K562 (cell line): Measurements from ENCODE around the gene SRSF11. TPM values are rescaled to one million over a fixed set of nuclear protein-coding genes. Genes with fewer than 3 reads are reported as not detected.

Experiments
- C11orf30 ChIP-seq: fragments of 450-650 bp; IDR thresholded peaks from 2 replicates; pipeline ENCODE4 v1.6.1; 2016; ENCODE audit warnings: low read depth, mild to moderate bottlenecking
- CUX1 ChIP-seq: fragments of 200-800 bp; sonication (Bioruptor generic); IDR thresholded peaks from 2 replicates; pipeline ENCODE4 v1.6.1; 2016; ENCODE audit warnings: missing genetic modification characterization, missing compliant biosample characterization
- DPF2 ChIP-seq: fragments of 450-650 bp; IDR thresholded peaks from 2 replicates; pipeline ENCODE4 v1.6.1; 2016
- E2F3 ChIP-seq: fragments of 250-450 bp; sonication (Bioruptor Pico); IDR thresholded peaks from 2 replicates; pipeline ENCODE4 v1.4.0; 2020; ENCODE audit warnings: mild to moderate bottlenecking
- GABPA ChIP-seq: fragments of 200-800 bp; sonication (Bioruptor generic); conservative IDR thresholded peaks from 2 replicates; pipeline ENCODE4 v1.6.1; 2016; ENCODE audit warnings: low read depth, missing genetic modification characterization, missing compliant biosample characterization
- MCM3 ChIP-seq: fragments of 450-650 bp; IDR thresholded peaks from 2 replicates; pipeline ENCODE4 v1.6.1; 2016
- MEIS2 ChIP-seq: fragments of 450-650 bp; IDR thresholded peaks from 2 replicates; pipeline ENCODE4 v1.6.1; 2014; ENCODE audit warnings: mild to moderate bottlenecking; ENCODE audit not compliant: partially characterized antibody
- MTA1 ChIP-seq: fragments of 450-650 bp; IDR thresholded peaks from 2 replicates; pipeline ENCODE4 v1.6.1; 2017; ENCODE audit warnings: borderline replicate concordance
- NFE2 ChIP-seq: IDR thresholded peaks from 2 replicates; pipeline ENCODE4 v1.6.1; 2014; ENCODE audit warnings: antibody characterized with exemption, low read depth
- NUFIP1 ChIP-seq: fragments of 450-650 bp; IDR thresholded peaks from 2 replicates; pipeline ENCODE4 v1.6.1; 2018; ENCODE audit not compliant: partially characterized antibody
- PPARD ChIP-seq: fragments of 250-450 bp; sonication (Bioruptor Pico); IDR thresholded peaks from 2 replicates; pipeline ENCODE4 v1.8.0; 2022; ENCODE audit warnings: inconsistent platforms, mild to moderate bottlenecking, moderate library complexity
- SMARCA5 ChIP-seq: fragments of 450-650 bp; IDR thresholded peaks from 2 replicates; pipeline ENCODE4 v1.6.1; 2016
- SRF ChIP-seq, 2 experiments: fragments of 250-450, 450-650 bp in 1 of 2; sonication (Bioruptor Pico) in 1 of 2; sonication (generic) in 1 of 2; formaldehyde crosslinking; IDR thresholded peaks; 2 replicates each; pipeline versions ENCODE4 v1.5.0 to v1.5.1; 2020 to 2022; ENCODE audit warnings: mild to moderate bottlenecking in 1 of 2, missing genetic modification reagents in 1 of 2
- STAT5A ChIP-seq: IDR thresholded peaks from 2 replicates; pipeline ENCODE4 v1.6.1; 2012; ENCODE audit warnings: low read length, inconsistent platforms, borderline replicate concordance
- THRB ChIP-seq: fragments of 450-650 bp; formaldehyde crosslinking; conservative IDR thresholded peaks from 2 replicates; pipeline ENCODE4 v1.4.0; 2022; ENCODE audit warnings: mild to moderate bottlenecking, missing genetic modification characterization
- ZBTB12 ChIP-seq: fragments of 250-450 bp; sonication (Bioruptor Pico); IDR thresholded peaks from 2 replicates; pipeline ENCODE4 v1.4.0; 2020
- ZNF134 ChIP-seq: fragments of 250-450 bp; sonication (Bioruptor Pico); conservative IDR thresholded peaks from 2 replicates; pipeline ENCODE4 v1.4.0; 2020
- ZNF253 ChIP-seq: fragments of 250-450 bp; sonication (Bioruptor Pico); conservative IDR thresholded peaks from 2 replicates; pipeline ENCODE4 v1.6.1; 2021; ENCODE audit warnings: mild to moderate bottlenecking
- ZNF263 ChIP-seq: sonication (generic); formaldehyde crosslinking; IDR thresholded peaks from 2 replicates; pipeline ENCODE4 v1.8.0; 2022; ENCODE audit warnings: mild to moderate bottlenecking, missing genetic modification reagents, borderline replicate concordance
- ZNF280B ChIP-seq: fragments of 250-450 bp; sonication (Bioruptor Pico); IDR thresholded peaks from 2 replicates; pipeline ENCODE4 v1.5.1; 2021; ENCODE audit warnings: mild to moderate bottlenecking
- ZNF431 ChIP-seq: sonication (generic); formaldehyde crosslinking; IDR thresholded peaks from 2 replicates; pipeline ENCODE4 v1.8.0; 2022; ENCODE audit warnings: mild to moderate bottlenecking, missing genetic modification reagents
- polyA plus RNA-seq, 8 experiments: library from polyadenylated mRNA; depleted of rRNA in 4 of 8; stranded (reverse) in 5 of 8; unstranded in 3 of 8; fragments of >200 nt; fragmentation: Nextera tagmentation in 2 of 8; fragmentation: Illumina TruSeq in 1 of 8; extraction: Ambion mirVana in 2 of 8; extraction: Trizol in 1 of 8; gene quantifications; 2 replicates each; pipeline versions ENCODE4 v1.2.1 to v1.2.3, GENCODE V29; 2011 to 2014; ENCODE audit warnings: inconsistent platforms in 1 of 8, missing spikeins in 1 of 8
- total RNA-seq, 7 experiments: library from RNA; depleted of rRNA in 6 of 7; stranded (reverse); fragments of >200 nt in 6 of 7; fragmentation: Illumina TruSeq in 2 of 7; extraction: Trizol in 2 of 7; gene quantifications; 2 replicates each; pipeline versions ENCODE4 v1.2.1 to v1.2.3, GENCODE V29; 2011 to 2021; ENCODE audit warnings: low replicate concordance in 1 of 7

SRSF11 gene
- total and polyA plus RNA-seq, 9 of the 15 experiments (the other 6 are each of a cell fraction or from before 2014, with no cell fraction given), result 76.9 to 418 (median 190) TPM

GRCh38 chr1:70220517-70221237, 503 bp upstream of the SRSF11 start (continued):
- 0 out of 2 replicates have a peak, but pooled peaks have one; percentile 63 for TF ChIP-seq CUX1
- no peak for TF ChIP-seq PPARD
- TF ChIP-seq ZNF134 (CRISPR knock-in tag), result no peak
- no peak for TF ChIP-seq MTA1
- no peak for TF ChIP-seq E2F3 (CRISPR knock-in tag)
- no peak for TF ChIP-seq MCM3
- TF ChIP-seq STAT5A, result no peak
- no peak for TF ChIP-seq C11orf30
- TF ChIP-seq ZNF253 (CRISPR knock-in tag), result no peak
- 0 out of 2 replicates have a peak, but pooled peaks have one; percentile 16 for TF ChIP-seq GABPA
- TF ChIP-seq NUFIP1, result no peak
- TF ChIP-seq NFE2, result no peak
- no peak for TF ChIP-seq ZNF263 (CRISPR knock-in tag)
- no peak for TF ChIP-seq MEIS2
- TF ChIP-seq DPF2, result no peak; the same call in 1 of the 2 replicates
- peak; percentile 45; the same call in 1 of the 2 replicates for TF ChIP-seq SMARCA5
- 0 out of 2 replicates have a peak, but pooled peaks have one; percentile 6 for TF ChIP-seq THRB (CRISPR knock-in tag)
- TF ChIP-seq SRF (CRISPR knock-in tag; IDR thresholded peaks at IDR 0.05), result no peak; a peak in 1 of 4 replicates
- TF ChIP-seq ZNF280B (CRISPR knock-in tag), result no peak
- no peak for TF ChIP-seq ZBTB12 (CRISPR knock-in tag)
- no peak for TF ChIP-seq ZNF431 (CRISPR knock-in tag)
